ENCODE measurements around the gene STARD3NL.
"Not testable (repeated sequence)": the region's sequence is repeated elsewhere in the genome, so short reads cannot be mapped to it uniquely, and the experiment has no call there.

GRCh38 chr7:38239129-38239528 is 61.1 kb downstream of the STARD3NL start:
- not testable (repeated sequence) for TF ChIP-seq CTCF (IDR thresholded peaks at IDR 0.05); POLR2A (IDR thresholded peaks at IDR 0.05; ENCODE audit: low read depth); EP300 (IDR thresholded peaks at IDR 0.05)
